ENCODE data around the gene DYNC2H1.

DNA sequence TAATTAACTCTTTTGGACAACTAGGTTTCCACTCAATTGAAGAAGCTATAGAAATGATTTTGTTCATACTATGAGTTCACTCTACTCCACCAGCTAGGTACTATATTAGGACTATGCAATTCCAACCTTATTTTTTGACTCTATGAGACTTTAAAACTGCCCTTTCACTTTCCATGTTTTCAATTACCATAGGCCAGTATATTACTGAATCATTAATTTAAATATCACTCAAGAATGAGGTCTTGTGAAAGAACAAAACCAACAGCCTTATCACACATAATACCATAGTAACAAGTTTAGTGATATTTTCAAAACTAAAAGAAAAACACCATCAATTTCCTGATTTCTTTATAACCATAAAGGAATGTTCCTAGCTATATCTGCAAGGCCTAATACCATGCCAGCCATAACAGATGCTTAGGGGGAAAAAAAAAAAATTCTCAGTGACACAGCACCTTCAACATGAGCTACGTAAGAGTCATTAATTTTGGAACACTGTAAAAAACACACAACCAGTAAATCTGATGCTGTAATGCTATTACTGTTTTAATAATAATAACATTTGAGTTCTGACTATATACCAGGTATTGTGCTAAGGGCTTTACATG, 23.4 kb upstream of the DYNC2H1 start:
- TF ChIP-seq, protein P1, sequence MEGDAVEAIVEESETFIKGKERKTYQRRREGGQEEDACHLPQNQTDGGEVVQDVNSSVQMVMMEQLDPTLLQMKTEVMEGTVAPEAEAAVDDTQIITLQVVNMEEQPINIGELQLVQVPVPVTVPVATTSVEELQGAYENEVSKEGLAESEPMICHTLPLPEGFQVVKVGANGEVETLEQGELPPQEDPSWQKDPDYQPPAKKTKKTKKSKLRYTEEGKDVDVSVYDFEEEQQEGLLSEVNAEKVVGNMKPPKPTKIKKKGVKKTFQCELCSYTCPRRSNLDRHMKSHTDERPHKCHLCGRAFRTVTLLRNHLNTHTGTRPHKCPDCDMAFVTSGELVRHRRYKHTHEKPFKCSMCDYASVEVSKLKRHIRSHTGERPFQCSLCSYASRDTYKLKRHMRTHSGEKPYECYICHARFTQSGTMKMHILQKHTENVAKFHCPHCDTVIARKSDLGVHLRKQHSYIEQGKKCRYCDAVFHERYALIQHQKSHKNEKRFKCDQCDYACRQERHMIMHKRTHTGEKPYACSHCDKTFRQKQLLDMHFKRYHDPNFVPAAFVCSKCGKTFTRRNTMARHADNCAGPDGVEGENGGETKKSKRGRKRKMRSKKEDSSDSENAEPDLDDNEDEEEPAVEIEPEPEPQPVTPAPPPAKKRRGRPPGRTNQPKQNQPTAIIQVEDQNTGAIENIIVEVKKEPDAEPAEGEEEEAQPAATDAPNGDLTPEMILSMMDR (IDR thresholded peaks at IDR 0.05) = no peak
- TF ChIP-seq POLR2A (IDR thresholded peaks at IDR 0.05) = no peak

Measured in adrenal gland (tissue), 5 donors.